ENCODE measurements around the gene SLC29A4.

- TF ChIP-seq EZH2 (IDR thresholded peaks at IDR 0.05) (no peak), CTCF (IDR thresholded peaks at IDR 0.05) (no peak), EZH2phosphoT487 (IDR thresholded peaks at IDR 0.05) (no peak)
Measured at GRCh38 chr7:5333121-5334045, 50.6 kb downstream of the SLC29A4 start.

Data from neural progenitor cell (in vitro differentiated cells).